OCI-LY1 (cell line): ENCODE data around the gene ARFGAP1.

ENCODE experiments used
- CTCF ChIP-seq: fragments of 200-600 bp; sonication (generic), shearing (Covaris generic); IDR thresholded peaks from 2 replicates; pipeline ENCODE4 v1.5.1; 2017; ENCODE audit warnings: mild to moderate bottlenecking, antibody characterized with exemption, low read length, moderate library complexity, mixed read lengths
- EZH2 ChIP-seq: fragments of 200-600 bp; sonication (generic), shearing (Covaris generic); IDR thresholded peaks from 2 replicates; pipeline ENCODE4 v1.8.0; 2017; ENCODE audit warnings: borderline replicate concordance, mixed run types, mild to moderate bottlenecking, antibody characterized with exemption, low read length, moderate library complexity, mixed read lengths

- TF ChIP-seq CTCF (no peak), EZH2 (no peak)
Measured at GRCh38 chr20:63329331-63330083, 56.9 kb downstream of the ARFGAP1 start.
